HEK293T (cell line): ENCODE measurements around the gene CAD.

Experiments
- ARNT ChIP-seq: fragments of 450-650 bp; IDR thresholded peaks from 2 replicates; pipeline ENCODE4 v1.6.1; 2017; ENCODE audit warnings: mild to moderate bottlenecking
- BHLHE40 ChIP-seq: fragments of 450-650 bp; IDR thresholded peaks from 2 replicates; pipeline ENCODE4 v1.6.1; 2016; ENCODE audit warnings: mild to moderate bottlenecking, moderate library complexity, borderline replicate concordance
- CTBP1 ChIP-seq: fragments of 450-650 bp; IDR thresholded peaks from 2 replicates; pipeline ENCODE4 v1.6.1; 2016; ENCODE audit warnings: borderline replicate concordance
- ELF4 ChIP-seq: fragments of 450-650 bp; IDR thresholded peaks from 2 replicates; pipeline ENCODE4 v1.6.1; 2017; ENCODE audit warnings: antibody characterized with exemption
- FOXA1 ChIP-seq: fragments of 450-650 bp; IDR thresholded peaks from 2 replicates; pipeline ENCODE4 v1.6.1; 2016; ENCODE audit warnings: mild to moderate bottlenecking
- FOXK2 ChIP-seq: fragments of 450-650 bp; IDR thresholded peaks from 2 replicates; pipeline ENCODE4 v1.6.1; 2016; ENCODE audit warnings: mild to moderate bottlenecking
- FOXM1 ChIP-seq: fragments of 450-650 bp; IDR thresholded peaks from 2 replicates; pipeline ENCODE4 v1.6.1; 2017; ENCODE audit warnings: mild to moderate bottlenecking, borderline replicate concordance
- LEF1 ChIP-seq: fragments of 450-650 bp; IDR thresholded peaks from 2 replicates; pipeline ENCODE4 v1.6.1; 2017; ENCODE audit warnings: mild to moderate bottlenecking, borderline replicate concordance
- NFRKB ChIP-seq: fragments of 450-650 bp; IDR thresholded peaks from 2 replicates; pipeline ENCODE4 v1.6.1; 2016; ENCODE audit warnings: mild to moderate bottlenecking, moderate library complexity
- PKNOX1 ChIP-seq: fragments of 450-650 bp; IDR thresholded peaks from 2 replicates; pipeline ENCODE4 v1.6.1; 2016
- SP1 ChIP-seq: fragments of 450-650 bp; IDR thresholded peaks from 2 replicates; pipeline ENCODE4 v1.6.1; 2017
- TARDBP ChIP-seq: fragments of 450-650 bp; IDR thresholded peaks from 2 replicates; pipeline ENCODE4 v1.6.1; 2016
- ZNF384 ChIP-seq: fragments of 450-650 bp; IDR thresholded peaks from 2 replicates; pipeline ENCODE4 v1.6.1; 2016

GRCh38 chr2:27171351-27171848 lies 45.8 kb upstream of the CAD start:
- TF ChIP-seq FOXM1: no peak
- no peak for TF ChIP-seq SP1
- TF ChIP-seq FOXA1: no peak
- TF ChIP-seq BHLHE40: no peak
- no peak for TF ChIP-seq NFRKB
- TF ChIP-seq ELF4: no peak
- no peak for TF ChIP-seq FOXK2
- TF ChIP-seq ARNT: no peak
- no peak for TF ChIP-seq PKNOX1
- no peak for TF ChIP-seq ZNF384
- TF ChIP-seq LEF1: no peak
- no peak for TF ChIP-seq TARDBP
- TF ChIP-seq CTBP1: no peak
